Panc1 (cell line): ENCODE measurements around the gene GABRG3.

Experiments
- POLR2AphosphoS5 ChIP-seq: IDR thresholded peaks from 2 replicates; pipeline ENCODE4 v1.6.1; 2012; ENCODE audit warnings: mild to moderate bottlenecking, low read depth, low read length, moderate library complexity
- SIN3A ChIP-seq: IDR thresholded peaks from 2 replicates; pipeline ENCODE4 v1.6.1; 2012; ENCODE audit warnings: low read depth, mild to moderate bottlenecking, low read length, moderate library complexity, borderline replicate concordance; ENCODE audit not compliant: insufficient read depth
- TCF7L2 ChIP-seq: IDR thresholded peaks from 2 replicates; pipeline ENCODE4 v1.6.1; 2011; ENCODE audit warnings: mild to moderate bottlenecking, low read depth, low read length, inconsistent platforms
- TF ChIP-seq, protein P1 (sequence below): fragments of 450-650 bp; IDR thresholded peaks from 2 replicates; pipeline ENCODE4 v1.5.1; 2017; ENCODE audit warnings: mild to moderate bottlenecking
- TF ChIP-seq, protein P2 (sequence below), 2 experiments: IDR thresholded peaks; 2 replicates each; pipeline ENCODE4 v1.6.1; 2011 to 2012; ENCODE audit warnings: low read depth in 2 of 2, control low read depth in 1 of 2, low read length in 1 of 2, mild to moderate bottlenecking in 1 of 2, moderate library complexity in 1 of 2; ENCODE audit not compliant: insufficient read depth in 1 of 2

DNA sequence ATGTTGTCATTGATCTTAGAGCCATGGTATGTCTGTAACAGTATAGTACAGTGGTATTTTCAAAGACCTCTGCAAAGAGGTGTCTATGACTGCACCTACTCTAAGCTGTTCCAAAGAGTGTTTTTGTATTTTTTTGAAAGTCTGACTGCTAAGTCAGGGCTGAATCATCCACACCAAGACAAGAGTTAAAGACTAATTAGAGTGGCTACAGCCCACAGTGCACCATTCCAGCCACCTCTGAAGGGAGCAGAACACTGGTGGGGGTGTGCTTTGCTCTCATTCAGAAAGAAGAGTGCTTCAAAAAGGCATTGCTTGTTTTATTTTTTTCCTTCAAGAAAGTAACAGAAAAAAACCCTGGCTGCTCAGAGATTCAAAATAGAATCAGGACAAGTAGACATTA lies 301.4 kb downstream of the GABRG3 start:
- TF ChIP-seq, protein P1, sequence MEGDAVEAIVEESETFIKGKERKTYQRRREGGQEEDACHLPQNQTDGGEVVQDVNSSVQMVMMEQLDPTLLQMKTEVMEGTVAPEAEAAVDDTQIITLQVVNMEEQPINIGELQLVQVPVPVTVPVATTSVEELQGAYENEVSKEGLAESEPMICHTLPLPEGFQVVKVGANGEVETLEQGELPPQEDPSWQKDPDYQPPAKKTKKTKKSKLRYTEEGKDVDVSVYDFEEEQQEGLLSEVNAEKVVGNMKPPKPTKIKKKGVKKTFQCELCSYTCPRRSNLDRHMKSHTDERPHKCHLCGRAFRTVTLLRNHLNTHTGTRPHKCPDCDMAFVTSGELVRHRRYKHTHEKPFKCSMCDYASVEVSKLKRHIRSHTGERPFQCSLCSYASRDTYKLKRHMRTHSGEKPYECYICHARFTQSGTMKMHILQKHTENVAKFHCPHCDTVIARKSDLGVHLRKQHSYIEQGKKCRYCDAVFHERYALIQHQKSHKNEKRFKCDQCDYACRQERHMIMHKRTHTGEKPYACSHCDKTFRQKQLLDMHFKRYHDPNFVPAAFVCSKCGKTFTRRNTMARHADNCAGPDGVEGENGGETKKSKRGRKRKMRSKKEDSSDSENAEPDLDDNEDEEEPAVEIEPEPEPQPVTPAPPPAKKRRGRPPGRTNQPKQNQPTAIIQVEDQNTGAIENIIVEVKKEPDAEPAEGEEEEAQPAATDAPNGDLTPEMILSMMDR = no peak
- TF ChIP-seq, protein P2, sequence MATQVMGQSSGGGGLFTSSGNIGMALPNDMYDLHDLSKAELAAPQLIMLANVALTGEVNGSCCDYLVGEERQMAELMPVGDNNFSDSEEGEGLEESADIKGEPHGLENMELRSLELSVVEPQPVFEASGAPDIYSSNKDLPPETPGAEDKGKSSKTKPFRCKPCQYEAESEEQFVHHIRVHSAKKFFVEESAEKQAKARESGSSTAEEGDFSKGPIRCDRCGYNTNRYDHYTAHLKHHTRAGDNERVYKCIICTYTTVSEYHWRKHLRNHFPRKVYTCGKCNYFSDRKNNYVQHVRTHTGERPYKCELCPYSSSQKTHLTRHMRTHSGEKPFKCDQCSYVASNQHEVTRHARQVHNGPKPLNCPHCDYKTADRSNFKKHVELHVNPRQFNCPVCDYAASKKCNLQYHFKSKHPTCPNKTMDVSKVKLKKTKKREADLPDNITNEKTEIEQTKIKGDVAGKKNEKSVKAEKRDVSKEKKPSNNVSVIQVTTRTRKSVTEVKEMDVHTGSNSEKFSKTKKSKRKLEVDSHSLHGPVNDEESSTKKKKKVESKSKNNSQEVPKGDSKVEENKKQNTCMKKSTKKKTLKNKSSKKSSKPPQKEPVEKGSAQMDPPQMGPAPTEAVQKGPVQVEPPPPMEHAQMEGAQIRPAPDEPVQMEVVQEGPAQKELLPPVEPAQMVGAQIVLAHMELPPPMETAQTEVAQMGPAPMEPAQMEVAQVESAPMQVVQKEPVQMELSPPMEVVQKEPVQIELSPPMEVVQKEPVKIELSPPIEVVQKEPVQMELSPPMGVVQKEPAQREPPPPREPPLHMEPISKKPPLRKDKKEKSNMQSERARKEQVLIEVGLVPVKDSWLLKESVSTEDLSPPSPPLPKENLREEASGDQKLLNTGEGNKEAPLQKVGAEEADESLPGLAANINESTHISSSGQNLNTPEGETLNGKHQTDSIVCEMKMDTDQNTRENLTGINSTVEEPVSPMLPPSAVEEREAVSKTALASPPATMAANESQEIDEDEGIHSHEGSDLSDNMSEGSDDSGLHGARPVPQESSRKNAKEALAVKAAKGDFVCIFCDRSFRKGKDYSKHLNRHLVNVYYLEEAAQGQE (IDR thresholded peaks at IDR 0.05; ENCODE audit: insufficient read depth in 1 of 2, low read depth in 2 of 2, low read length in 1 of 2) = no peak
- TF ChIP-seq POLR2AphosphoS5 (no peak), TCF7L2 (no peak), SIN3A (no peak)
